ENCODE results near the gene C2CD2.

DNA sequence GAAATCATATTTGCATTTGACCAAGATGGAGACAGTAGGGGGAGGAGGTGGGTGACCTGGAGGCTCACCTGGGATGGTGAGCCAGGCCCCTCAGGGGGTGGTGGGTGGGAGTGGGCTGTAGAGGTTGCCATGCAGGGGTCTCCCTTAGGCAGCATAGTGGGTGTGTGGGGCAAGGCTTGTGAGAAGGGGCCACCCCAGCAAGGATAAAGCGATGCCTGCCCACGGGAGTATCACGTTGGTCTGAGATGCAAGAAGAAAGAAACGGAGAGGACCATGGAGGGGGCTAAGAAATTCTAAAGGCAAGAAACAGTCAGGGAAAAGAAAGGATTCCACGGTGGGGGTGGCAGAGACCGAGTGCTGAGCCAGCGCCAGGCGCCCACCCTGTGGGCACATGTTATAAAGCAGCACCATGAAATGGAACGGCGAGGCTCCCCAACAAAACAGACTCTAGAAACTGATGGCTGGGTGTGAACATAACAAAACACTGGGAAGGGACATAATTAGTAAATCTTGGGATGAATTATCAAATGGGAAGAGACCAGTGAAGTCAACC, 11.7 kb upstream of the C2CD2 start:
- TF ChIP-seq GATA2 (IDR thresholded peaks at IDR 0.05; ENCODE audit: low read depth, low read length) (no peak), GATA3 (IDR thresholded peaks at IDR 0.05; ENCODE audit: low read depth, low read length) (no peak)

Measured in SH-SY5Y (cell line).